ENCODE data around the gene KCNK18. TPM values are rescaled to one million over a fixed set of nuclear protein-coding genes. Genes with fewer than 3 reads are reported as not detected.
"Not testable (repeated sequence)": the region's sequence is repeated elsewhere in the genome, so short reads cannot be mapped to it uniquely, and the experiment has no call there.

KCNK18 gene
- total and polyA plus RNA-seq, 2 donors (not counting 3 experiments of a cell fraction or from before 2014, with no cell fraction given) = not detected

DNA sequence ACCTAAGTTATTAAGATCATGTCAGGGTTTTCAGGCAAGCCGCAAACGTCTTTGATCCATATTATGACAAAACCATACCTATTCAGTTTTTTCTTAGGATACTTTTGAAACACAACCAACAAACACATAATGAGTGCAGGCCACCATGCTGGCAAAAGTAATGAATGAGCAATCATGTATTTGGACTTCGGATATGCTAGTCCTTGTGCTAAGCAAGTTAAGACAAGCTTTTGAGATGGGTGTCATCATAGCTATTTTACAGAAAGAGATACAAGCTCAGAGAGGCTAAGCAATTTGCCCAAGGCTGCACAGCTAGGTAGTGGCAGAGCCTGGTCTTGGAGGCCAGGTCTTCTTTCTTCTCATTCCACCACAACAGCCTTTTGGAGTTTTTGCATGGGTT lies 12.5 kb upstream of the KCNK18 start:
- FAIRE-seq = no peak
- dilution Hi-C loops (cut with MboI; ENCODE audit: extremely low pct_ligation_motif_present, low sequenced_read_pairs) = no loop called here
- no peak overlapping the region for H3K4me2 ChIP-seq (ENCODE audit: insufficient read depth, low read length)
- H3K9ac ChIP-seq (replicated peaks; ENCODE audit: extremely low read depth, insufficient read depth, low read length) = no peak overlapping the region
- TF ChIP-seq FOS (IDR thresholded peaks at IDR 0.05; ENCODE audit: borderline replicate concordance, insufficient read depth, low read length) = no peak
- H3K27me3 ChIP-seq (ENCODE audit: control insufficient read depth in 2 of 2, insufficient read depth in 2 of 2, low read length in 2 of 2) = peaks cover 0 to 2% of the 10 kb centered on the region in 2 experiments
- no peaks in the 10 kb centered on the region for H3K9me3 ChIP-seq (replicated peaks; ENCODE audit: control insufficient read depth, insufficient read depth, low read length)
- BruUV-seq (replicated peaks) = no TSS peak
- no peaks in the 10 kb centered on the region for H3K36me3 ChIP-seq (ENCODE audit: control insufficient read depth in 2 of 2, extremely low read depth in 1 of 2, insufficient read depth in 2 of 2, low read length in 2 of 2)
- no peaks in the 10 kb centered on the region for H3K4me1 ChIP-seq (ENCODE audit: control insufficient read depth, extremely low read depth, insufficient read depth, low read length)
- no peak overlapping the region for H2AFZ ChIP-seq (ENCODE audit: low read depth, low read length)
- H3K9me1 ChIP-seq (replicated peaks; ENCODE audit: control insufficient read depth, extremely low read depth, insufficient read depth, low read length) = no peaks in the 10 kb centered on the region
- CTCF ChIA-PET = interaction anchor here (3.3 kb wide), 1 partner anchor 10 kb away, joined by 23 read pairs; no protein-coding TSS in a partner anchor
- H3K27ac ChIP-seq (ENCODE audit: insufficient read depth, low read depth, low read length) = no peak overlapping the region
- no peaks in the 10 kb centered on the region for H4K20me1 ChIP-seq (replicated peaks; ENCODE audit: control insufficient read depth, extremely low read depth, insufficient read depth, low read length)
- no peak overlapping the region for H3K4me3 ChIP-seq (replicated peaks in 1 of 3; ENCODE audit: insufficient read depth in 1 of 3, low read depth in 1 of 3, low read length in 3 of 3)
- POLR2A ChIA-PET = no interaction called here
- intact Hi-C loops (cut with micrococcal nuclease) = no loop called here
- DNase-seq (ENCODE audit: low read depth, low spot score) = no peak
- no peaks in the 10 kb centered on the region for H3K79me2 ChIP-seq (ENCODE audit: control insufficient read depth, insufficient read depth, low read length)

DNA sequence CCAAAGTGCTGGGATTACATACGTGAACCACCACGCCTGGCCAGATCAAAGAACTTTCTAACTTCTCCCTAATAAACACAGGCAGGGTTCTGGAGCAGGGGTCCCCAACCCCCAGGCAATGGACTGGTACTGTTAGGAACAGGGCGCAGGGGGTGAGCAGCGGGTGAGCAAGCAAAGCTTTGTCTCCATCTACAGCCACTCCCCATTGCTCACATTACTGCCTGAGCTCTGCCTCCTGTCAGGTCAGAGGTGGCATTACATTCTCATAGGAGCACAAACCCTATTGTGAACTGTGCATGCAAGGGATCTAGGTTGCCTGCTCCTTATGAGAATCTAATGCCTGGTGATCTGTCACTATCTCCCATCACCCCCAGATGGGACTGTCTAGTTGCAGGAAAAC lies 11.5 kb upstream of the KCNK18 start:
- H3K4me1 ChIP-seq (ENCODE audit: control insufficient read depth, extremely low read depth, insufficient read depth, low read length); BruUV-seq (replicated peaks); FAIRE-seq; H3K79me2 ChIP-seq (ENCODE audit: control insufficient read depth, insufficient read depth, low read length); H3K9ac ChIP-seq (replicated peaks; ENCODE audit: extremely low read depth, insufficient read depth, low read length); H3K9me3 ChIP-seq (replicated peaks; ENCODE audit: control insufficient read depth, insufficient read depth, low read length); intact Hi-C loops (cut with micrococcal nuclease); H3K27me3 ChIP-seq (ENCODE audit: control insufficient read depth in 2 of 2, insufficient read depth in 2 of 2, low read length in 2 of 2); dilution Hi-C loops (cut with MboI; ENCODE audit: extremely low pct_ligation_motif_present, low sequenced_read_pairs); H3K4me2 ChIP-seq (ENCODE audit: insufficient read depth, low read length); H3K27ac ChIP-seq (ENCODE audit: insufficient read depth, low read depth, low read length); DNase-seq (ENCODE audit: low read depth, low spot score); H3K9me1 ChIP-seq (replicated peaks; ENCODE audit: control insufficient read depth, extremely low read depth, insufficient read depth, low read length); POLR2A ChIA-PET; H4K20me1 ChIP-seq (replicated peaks; ENCODE audit: control insufficient read depth, extremely low read depth, insufficient read depth, low read length); H2AFZ ChIP-seq (ENCODE audit: low read depth, low read length); H3K36me3 ChIP-seq (ENCODE audit: control insufficient read depth in 2 of 2, extremely low read depth in 1 of 2, insufficient read depth in 2 of 2, low read length in 2 of 2); H3K4me3 ChIP-seq (replicated peaks in 1 of 3; ENCODE audit: insufficient read depth in 1 of 3, low read depth in 1 of 3, low read length in 3 of 3): not testable (repeated sequence)
- CTCF ChIA-PET = interaction anchor here (0.8 to 3.3 kb wide), 2 partner anchors 11 to 397 kb away, joined by 4 to 23 read pairs; no protein-coding TSS in a partner anchor
